Amniotic epithelial cell (primary cell): ENCODE data around the gene PIP4P1.
"Not testable (repeated sequence)": the region's sequence is repeated elsewhere in the genome, so short reads cannot be mapped to it uniquely, and the experiment has no call there.

Experiments used
- DNase-seq: peaks from one replicate; pipeline ENCODE4 v3.0.0-alpha.2; 2010; ENCODE audit warnings: low read depth

Gene PIP4P1

GRCh38 chr14:20476776-20477175 is 15.5 kb upstream of the PIP4P1 start:
- peak; percentile 32 for DNase-seq

GRCh38 chr14:20472536-20473169 is 11.4 kb upstream of the PIP4P1 start:
- DNase-seq = no peak

- peak; percentile 20 for DNase-seq
These were observed 9.3 kb upstream of the PIP4P1 start for GRCh38 chr14:20470603-20470901.

DNA sequence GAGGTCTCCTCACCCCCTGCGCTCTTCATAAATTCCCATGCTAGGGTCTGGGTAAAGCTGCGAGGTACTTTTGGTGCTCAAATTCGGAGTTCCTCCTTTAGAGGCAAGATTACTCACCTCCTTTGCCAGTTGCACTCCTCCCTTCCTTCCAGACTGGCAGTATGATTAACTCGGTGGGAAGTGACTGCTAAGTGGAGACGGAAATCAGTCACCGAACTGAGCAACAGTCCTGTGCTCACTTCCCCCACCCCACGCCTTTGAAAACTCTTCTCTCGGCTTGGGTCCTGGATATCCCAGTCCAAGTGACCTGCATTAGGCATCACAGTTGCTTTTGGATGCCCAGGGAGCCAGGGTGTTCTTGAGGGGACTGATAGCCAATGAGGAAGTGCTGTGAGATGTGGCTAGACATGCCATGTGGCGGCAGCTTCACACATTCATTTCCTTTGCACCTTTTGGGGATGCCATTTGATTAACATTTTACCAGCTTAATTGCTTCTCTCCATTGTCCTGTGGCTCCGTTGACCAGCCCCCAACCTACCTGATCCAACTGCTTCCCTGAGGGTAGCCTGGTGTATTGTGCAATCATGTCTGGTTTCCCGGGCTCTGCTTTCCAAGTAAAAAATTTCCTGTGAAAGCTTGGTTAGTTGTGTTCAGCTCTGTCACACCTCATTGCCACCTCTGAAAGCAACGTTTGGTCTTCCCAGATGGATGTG is 8.8 kb upstream of the PIP4P1 start:
- peak; percentile 74 for DNase-seq

DNA sequence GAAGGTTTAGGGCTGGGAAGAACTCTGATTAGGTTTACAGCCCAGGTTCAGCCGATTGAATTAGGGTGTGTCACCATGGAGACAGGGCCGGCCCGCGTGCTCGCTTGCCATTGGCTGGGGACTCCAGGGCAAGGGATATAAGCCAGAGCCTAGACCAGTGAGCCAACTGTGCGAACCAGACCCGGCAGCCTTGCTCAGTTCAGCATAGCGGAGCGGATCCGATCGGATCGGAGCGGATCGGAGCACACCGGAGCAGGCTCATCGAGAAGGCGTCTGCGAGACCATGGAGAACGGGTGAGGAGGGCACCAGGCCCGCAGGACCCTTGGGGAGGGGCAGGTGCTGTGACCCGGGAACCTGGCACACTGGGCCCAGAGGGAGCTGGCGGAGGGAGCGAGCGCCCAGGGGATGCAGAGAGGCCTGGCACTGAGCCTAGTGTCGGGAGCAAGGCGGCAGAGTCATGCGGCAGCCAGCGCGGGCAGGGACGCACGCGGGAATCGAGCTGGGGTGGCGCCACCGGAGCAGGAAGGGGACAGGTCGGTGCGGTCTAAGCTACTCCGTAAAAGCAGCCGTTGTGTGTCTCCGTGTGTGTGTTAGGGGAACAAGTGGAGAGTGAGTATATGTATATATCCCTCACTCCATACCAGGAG is 8.1 kb upstream of the PIP4P1 start, which contains the start of gene PNP:
TSS of gene PNP (plus strand) at position 165 of the 648 bp plus-strand sequence. CDS start at position 284, 119 bp downstream.
- peak; percentile 83 for DNase-seq

GRCh38 chr14:20468764-20469241 is 7.6 kb upstream of the PIP4P1 start:
- no peak for DNase-seq

- DNase-seq = no peak
These were observed 593 bp downstream of the PIP4P1 start for GRCh38 chr14:20460458-20461224.

- no peak for DNase-seq
These were observed 3.0 kb downstream of the PIP4P1 start for GRCh38 chr14:20458031-20458789.

DNA sequence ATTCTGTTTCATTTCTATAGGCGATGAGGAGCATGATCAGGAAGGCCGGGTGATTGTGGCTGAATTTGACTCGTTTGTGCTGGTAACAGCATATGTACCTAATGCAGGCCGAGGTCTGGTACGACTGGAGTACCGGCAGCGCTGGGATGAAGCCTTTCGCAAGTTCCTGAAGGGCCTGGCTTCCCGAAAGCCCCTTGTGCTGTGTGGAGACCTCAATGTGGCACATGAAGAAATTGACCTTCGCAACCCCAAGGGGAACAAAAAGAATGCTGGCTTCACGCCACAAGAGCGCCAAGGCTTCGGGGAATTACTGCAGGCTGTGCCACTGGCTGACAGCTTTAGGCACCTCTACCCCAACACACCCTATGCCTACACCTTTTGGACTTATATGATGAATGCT is 4.3 kb downstream of the PIP4P1 start:
- DNase-seq = no peak

- peak; percentile 91 for DNase-seq
These were observed 5.6 kb downstream of the PIP4P1 start for GRCh38 chr14:20455355-20456300.

DNA sequence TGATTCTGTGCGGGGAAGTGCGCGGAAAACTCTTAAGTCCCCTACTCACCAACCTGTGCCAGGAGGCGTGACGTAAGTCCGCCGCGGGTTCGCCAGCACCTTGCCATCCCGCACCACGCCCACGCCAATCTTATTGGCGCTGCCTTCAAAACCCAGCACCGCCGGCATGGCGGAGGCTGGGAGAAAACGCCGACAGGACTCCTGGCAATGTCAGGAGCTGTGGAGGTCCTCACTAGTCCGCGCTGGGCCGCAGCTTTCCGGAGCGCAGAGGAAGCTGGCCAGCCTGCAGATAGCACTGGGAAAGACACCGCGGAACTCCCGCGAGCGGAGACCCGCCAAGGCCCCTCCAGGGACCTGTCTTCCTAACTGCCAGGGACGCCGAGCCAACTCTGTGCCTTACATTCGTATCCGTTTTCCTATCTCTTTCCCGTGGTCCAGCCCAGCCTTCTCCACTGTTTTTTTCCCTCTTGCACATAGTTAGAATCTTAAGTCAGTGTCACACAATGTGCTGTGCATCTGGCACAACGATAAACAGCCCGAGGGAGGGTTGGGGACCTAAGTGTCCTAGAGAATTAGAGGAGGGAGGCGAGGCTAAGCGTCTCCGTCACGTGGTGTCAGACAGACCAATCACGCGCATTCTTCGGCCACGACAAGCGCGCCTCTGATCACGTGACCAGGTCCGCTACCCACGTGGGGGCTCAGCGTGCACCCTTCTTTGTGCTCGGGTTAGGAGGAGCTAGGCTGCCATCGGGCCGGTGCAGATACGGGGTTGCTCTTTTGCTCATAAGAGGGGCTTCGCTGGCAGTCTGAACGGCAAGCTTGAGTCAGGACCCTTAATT is 6.5 kb downstream of the PIP4P1 start, which contains the start of the genes APEX1 and OSGEP:
TSS of gene APEX1 (plus strand) at position 711 of the 839 bp plus-strand sequence. CDS start 420 bp downstream, outside the sequence.
TSS of gene OSGEP (minus strand) at position 297 of the 839 bp plus-strand sequence. CDS start at position 168, 129 bp downstream.
- DNase-seq = peak; percentile 98

DNA sequence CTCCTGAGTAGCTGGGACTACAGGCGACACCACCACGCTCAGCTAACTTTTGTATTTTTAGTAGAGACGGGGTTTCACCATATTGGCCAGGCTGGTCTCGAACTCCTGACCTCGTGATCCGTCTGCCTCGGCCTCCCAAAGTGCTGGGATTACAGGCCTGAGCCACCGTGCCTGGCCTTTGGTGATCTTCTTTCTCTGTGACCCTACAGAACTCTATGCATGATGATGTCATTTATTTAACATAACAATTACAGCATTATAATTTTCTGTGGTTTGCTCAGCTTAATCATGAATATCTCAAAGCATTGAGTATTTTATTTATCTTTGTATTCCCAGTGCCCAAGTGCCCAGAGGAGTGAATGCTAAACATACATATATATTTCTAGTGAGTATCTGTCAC is 8.4 kb downstream of the PIP4P1 start:
- not testable (repeated sequence) for DNase-seq

- no peak for DNase-seq
These were observed 14.3 kb downstream of the PIP4P1 start for GRCh38 chr14:20446889-20447288.

GRCh38 chr14:20443650-20444049 is 17.6 kb downstream of the PIP4P1 start:
- not testable (repeated sequence) for DNase-seq

GRCh38 chr14:20441461-20441860 is 19.8 kb downstream of the PIP4P1 start:
- no peak for DNase-seq

DNA sequence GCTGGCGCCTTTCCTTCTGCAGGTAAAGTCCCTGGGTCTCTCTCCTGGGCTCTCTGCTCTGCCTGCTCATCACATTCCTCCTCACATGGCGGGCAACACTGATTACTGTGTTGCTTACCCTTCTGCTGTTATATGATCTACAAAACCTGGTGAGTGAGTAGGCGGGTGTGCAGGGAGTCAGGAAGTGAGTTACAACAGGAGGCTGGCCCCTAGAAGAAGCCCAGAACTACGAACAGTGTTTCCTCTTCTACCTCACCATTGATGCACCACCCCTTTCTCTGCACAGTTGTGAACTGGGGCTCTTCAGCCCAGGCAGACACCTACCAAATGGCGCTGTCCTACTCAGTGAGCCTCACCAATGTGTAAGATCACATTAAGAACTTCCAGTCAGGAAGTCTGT is 20.4 kb downstream of the PIP4P1 start:
- DNase-seq = no peak

- no peak for DNase-seq
These were observed 20.8 kb downstream of the PIP4P1 start for GRCh38 chr14:20440465-20440864.

DNA sequence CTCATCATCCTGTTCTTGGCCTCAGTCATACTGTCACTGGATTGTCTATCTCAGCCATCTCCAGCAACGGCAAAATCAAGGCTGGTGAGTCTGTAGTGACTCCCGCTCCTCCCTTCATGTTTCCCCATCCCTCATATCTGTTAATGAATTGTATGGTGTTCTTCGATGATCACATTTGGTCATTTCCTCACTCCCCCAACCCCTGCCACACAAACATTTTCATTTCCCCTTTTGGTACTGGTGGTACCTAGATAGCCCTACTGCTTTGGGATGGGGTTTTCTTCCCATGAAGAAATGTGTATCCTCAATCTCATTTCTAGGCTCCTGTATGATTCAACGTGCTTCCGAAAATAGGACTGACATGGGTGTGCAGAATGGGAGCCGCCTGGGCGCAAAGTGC is 22.6 kb downstream of the PIP4P1 start:
- no peak for DNase-seq

GRCh38 chr14:20436363-20436755 is 24.9 kb downstream of the PIP4P1 start:
- DNase-seq = peak; percentile 69
